IMR-90 (cell line): Measurements from ENCODE around the gene SCG5.

Source experiments
- CEBPB ChIP-seq: IDR thresholded peaks from 2 replicates; pipeline ENCODE4 v1.6.1; 2012; ENCODE audit warnings: low read depth, low read length, improper control_type of control experiment
- CTCF ChIP-seq: conservative IDR thresholded peaks from 2 replicates; pipeline ENCODE4 v1.5.1; 2012; ENCODE audit warnings: mild to moderate bottlenecking, low read depth, low read length, improper control_type of control experiment
- ELK1 ChIP-seq: fragments of 150-350 bp; IDR thresholded peaks from 2 replicates; pipeline ENCODE4 v1.6.1; 2016; ENCODE audit warnings: low read depth, mild to moderate bottlenecking, low read length, moderate library complexity, borderline replicate concordance
- FOS ChIP-seq: fragments of 150-350 bp; IDR thresholded peaks from 2 replicates; pipeline ENCODE4 v1.6.1; 2016; ENCODE audit warnings: low read depth, low read length
- MAFK ChIP-seq: IDR thresholded peaks from 2 replicates; pipeline ENCODE4 v1.6.1; 2012; ENCODE audit warnings: low read depth, low read length, improper control_type of control experiment
- MAZ ChIP-seq: IDR thresholded peaks from 2 replicates; pipeline ENCODE4 v1.6.1; 2012; ENCODE audit warnings: low read depth, mild to moderate bottlenecking, low read length, improper control_type of control experiment, moderate library complexity, borderline replicate concordance
- MXI1 ChIP-seq: IDR thresholded peaks from 2 replicates; pipeline ENCODE4 v1.6.1; 2012; ENCODE audit warnings: low read depth, mild to moderate bottlenecking, low read length, moderate library complexity, borderline replicate concordance
- NFE2L2 ChIP-seq: fragments of 150-350 bp; IDR thresholded peaks from 2 replicates; pipeline ENCODE4 v1.6.1; 2016; ENCODE audit warnings: low read depth, mild to moderate bottlenecking, low read length
- POLR2A ChIP-seq: IDR thresholded peaks from 2 replicates; pipeline ENCODE4 v1.6.1; 2012; ENCODE audit warnings: mild to moderate bottlenecking, low read depth, low read length
- RAD21 ChIP-seq: IDR thresholded peaks from 2 replicates; pipeline ENCODE4 v1.6.1; 2012; ENCODE audit warnings: low read length, improper control_type of control experiment
- RCOR1 ChIP-seq: IDR thresholded peaks from 2 replicates; pipeline ENCODE4 v1.6.1; 2012; ENCODE audit warnings: mild to moderate bottlenecking, low read length, improper control_type of control experiment; ENCODE audit not compliant: insufficient replicate concordance
- RFX5 ChIP-seq: IDR thresholded peaks from 2 replicates; pipeline ENCODE4 v1.8.0; 2012; ENCODE audit warnings: low read depth, mild to moderate bottlenecking, low read length, moderate library complexity
- SMC3 ChIP-seq: fragments of 150-350 bp; IDR thresholded peaks from 2 replicates; pipeline ENCODE4 v1.6.1; 2016; ENCODE audit warnings: low read depth, mild to moderate bottlenecking, antibody characterized with exemption, low read length, moderate library complexity
- USF2 ChIP-seq: fragments of 150-350 bp; IDR thresholded peaks from 2 replicates; pipeline ENCODE4 v1.6.1; 2017; ENCODE audit warnings: mild to moderate bottlenecking, antibody characterized with exemption, low read length, low read depth

- no peak for TF ChIP-seq FOS
- peak; percentile 55 for TF ChIP-seq POLR2A
- TF ChIP-seq NFE2L2 = no peak
- TF ChIP-seq CTCF = no peak
- no peak for TF ChIP-seq USF2
- no peak for TF ChIP-seq CEBPB
- no peak for TF ChIP-seq MXI1
- TF ChIP-seq RAD21 = no peak
- no peak for TF ChIP-seq ELK1
- no peak for TF ChIP-seq RFX5
- TF ChIP-seq SMC3 = no peak
- TF ChIP-seq MAFK = no peak
- TF ChIP-seq MAZ = no peak
- TF ChIP-seq RCOR1 = no peak
Measured at GRCh38 chr15:32739522-32740063, 98.1 kb downstream of the SCG5 start.
